ENCODE results near the gene TDRKH. TPM values are rescaled to one million over a fixed set of nuclear protein-coding genes. Genes with fewer than 3 reads are reported as not detected.

The TDRKH gene
- total RNA-seq, 1 experiment from 2014 or later, result 9.3 TPM

Small RNAs within 50 kb of the gene (small RNA-seq; reads per million reads assigned to genes)
- not detected for gene RNU6-662P

Other genes with a start within 250 kb of the TDRKH start
- gene SNX27, start 178.4 kb downstream of the TDRKH start, total RNA-seq (2014; rRNA removed; shearing (Covaris generic)), result 13.3 and 13.9 TPM in 2 replicates
- 0.08 and 0.97 TPM in 2 replicates for gene CELF3, start 73.7 kb downstream of the TDRKH start, total RNA-seq (2014; rRNA removed; shearing (Covaris generic))
- gene RIIAD1, start 69.0 kb downstream of the TDRKH start, total RNA-seq (2014; rRNA removed; shearing (Covaris generic)), result not detected in 2 replicates
- gene MRPL9, start 27.0 kb downstream of the TDRKH start, total RNA-seq (2014; rRNA removed; shearing (Covaris generic)), result 122 and 193 TPM in 2 replicates
- gene LINGO4, start 14.9 kb upstream of the TDRKH start, total RNA-seq (2014; rRNA removed; shearing (Covaris generic)), result not detected in 2 replicates
- gene RORC, start 41.3 kb upstream of the TDRKH start, total RNA-seq (2014; rRNA removed; shearing (Covaris generic)), result 0.33 and 1.1 TPM in 2 replicates
- gene C2CD4D, start 49.3 kb upstream of the TDRKH start, total RNA-seq (2014; rRNA removed; shearing (Covaris generic)), result 3.5 and 5.2 TPM in 2 replicates
- not detected in 2 replicates for gene THEM5, start 63.2 kb upstream of the TDRKH start, total RNA-seq (2014; rRNA removed; shearing (Covaris generic))
- gene THEM4, start 119.0 kb upstream of the TDRKH start, total RNA-seq (2014; rRNA removed; shearing (Covaris generic)), result 12.2 and 14.8 TPM in 2 replicates
- gene S100A10, start 203.4 kb upstream of the TDRKH start, total RNA-seq (2014; rRNA removed; shearing (Covaris generic)), result 279 and 305 TPM in 2 replicates
- gene S100A11, start 246.5 kb upstream of the TDRKH start, total RNA-seq (2014; rRNA removed; shearing (Covaris generic)), result 326 and 331 TPM in 2 replicates

Measured in HT-29 (cell line).